ENCODE measurements around the gene OGN.

OGN gene

DNA sequence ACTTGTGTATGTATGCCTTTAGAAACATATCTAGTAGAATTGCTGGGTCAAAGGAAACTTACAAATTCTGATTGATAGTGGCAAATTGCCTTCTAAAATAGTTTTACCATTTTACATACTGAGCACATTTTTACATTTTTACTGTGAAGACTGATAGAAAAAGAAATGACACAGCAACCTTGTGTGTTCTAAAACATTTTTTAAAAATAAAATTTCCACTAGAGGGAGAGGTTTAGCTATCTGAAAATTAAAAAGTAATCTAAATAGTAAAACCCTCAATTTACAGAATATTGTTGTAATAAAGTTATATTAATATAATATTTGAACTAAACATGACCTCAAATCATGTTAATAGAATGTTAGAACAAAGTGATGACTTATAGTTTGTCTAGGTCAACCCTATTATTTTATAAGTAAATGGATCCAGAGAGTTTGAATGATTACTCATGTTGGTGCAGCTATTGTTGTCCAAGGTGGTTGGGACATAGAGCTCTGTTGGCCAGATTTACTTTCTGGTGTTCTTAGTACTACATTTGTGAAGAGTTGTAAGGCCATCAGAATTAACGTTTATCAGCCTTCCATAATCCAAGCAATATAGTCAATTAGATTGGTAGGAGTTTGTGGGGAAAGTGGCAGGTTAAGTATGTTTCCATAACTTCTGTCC lies 61.4 kb downstream of the OGN start:
- no peak for DNase-seq

DNA sequence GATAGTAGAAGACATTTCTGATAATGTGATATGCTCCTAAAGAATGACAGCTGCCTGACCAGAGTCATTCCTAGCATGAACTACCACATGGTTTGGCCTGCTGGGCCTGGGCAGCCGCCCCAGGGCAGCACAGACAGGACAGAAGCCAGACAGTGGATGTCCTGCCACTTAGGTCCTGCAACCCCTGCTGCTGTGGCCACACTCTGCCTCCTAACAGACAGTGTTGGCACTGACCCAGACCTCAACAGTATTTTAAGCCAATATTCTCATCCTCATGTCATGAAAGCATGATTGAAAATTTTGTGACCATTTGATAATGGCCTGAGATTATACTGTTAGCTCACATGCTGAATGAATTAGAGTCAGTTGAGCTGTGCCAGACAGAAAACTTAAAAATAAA lies 62.8 kb downstream of the OGN start:
- DNase-seq: no peak

DNA sequence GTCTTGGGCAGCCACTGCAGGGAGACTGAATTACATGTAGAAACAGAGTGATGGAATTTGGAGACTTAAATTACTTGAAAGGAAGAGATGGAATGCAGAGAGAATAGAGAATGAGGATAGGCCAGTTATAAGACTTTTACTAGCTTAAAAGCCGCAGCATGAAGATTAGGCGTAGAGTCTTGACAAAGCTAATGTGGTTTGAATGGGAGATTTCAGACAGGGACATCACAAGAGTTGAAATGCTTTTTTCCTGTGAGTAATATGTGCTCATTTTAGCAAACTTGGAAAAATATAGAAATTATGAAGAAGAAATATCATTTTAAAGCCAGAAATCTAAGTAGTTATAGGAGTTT lies 71.1 kb downstream of the OGN start:
- no peak for DNase-seq

All from SHP77 treated with DMSO at 0.1 percent for 48 hours (cell line).